IMR-90 (cell line): ENCODE data around the gene COPS7B. TPM values are rescaled to one million over a fixed set of nuclear protein-coding genes. Genes with fewer than 3 reads are reported as not detected.

Source experiments
- ATAC-seq: fragments of 200-7000 bp; cut with Tn5 transposase; 2 replicates; pipeline ENCODE4 v1.9.1; 2020; ENCODE audit warnings: low read depth, mild to moderate bottlenecking, moderate library complexity
- BruUV-seq: library from RNA; stranded (reverse); fragments of 400-500 nt; replicated peaks from 2 replicates; lab custom pipeline; 2021; lab: Mats Ljungman, UMichigan
- CTCF ChIA-PET: fragments of 300-600 bp; formaldehyde crosslinking; extraction: SDS; loops from one replicate; lab custom pipeline; 2021; ENCODE audit warnings: antibody characterized with exemption; lab: Yijun Ruan, JAX
- POLR2A ChIA-PET: fragments of 300-600 bp; sonication (Branson Sonifier 250); formaldehyde crosslinking; loops from one replicate; lab custom pipeline; 2022; ENCODE audit warnings: antibody characterized with exemption; ENCODE audit not compliant: unreplicated experiment; lab: Charles Lee
- DNase-seq: peaks from one replicate; pipeline ENCODE4 v3.0.0; 2013
- H2AFZ ChIP-seq: replicated peaks from 2 replicates; pipeline ENCODE3; 2013; ENCODE audit warnings: low read length, mild to moderate bottlenecking; ENCODE audit not compliant: poor library complexity
- H2AK5ac ChIP-seq: 2 replicates; pipeline ENCODE4 v1.6.1; 2013; ENCODE audit warnings: low read depth, low read length, inconsistent platforms
- H2AK9ac ChIP-seq: replicated peaks from 2 replicates; pipeline ENCODE3; 2013; ENCODE audit warnings: mild to moderate bottlenecking, low read depth, low read length, moderate library complexity; ENCODE audit not compliant: poor library complexity
- H2BK120ac ChIP-seq: 2 replicates; pipeline ENCODE4 v1.6.1; 2013; ENCODE audit warnings: low read depth, low read length, inconsistent platforms
- H2BK15ac ChIP-seq: 3 replicates; pipeline ENCODE4 v1.6.1; 2013; ENCODE audit warnings: low read depth, low read length, inconsistent platforms
- H2BK20ac ChIP-seq: 2 replicates; pipeline ENCODE4 v1.6.1; 2013; ENCODE audit warnings: low read depth, mild to moderate bottlenecking, inconsistent platforms, low read length, moderate library complexity
- H2BK5ac ChIP-seq: 2 replicates; pipeline ENCODE4 v1.6.1; 2013; ENCODE audit warnings: mild to moderate bottlenecking, low read depth, low read length, inconsistent platforms; ENCODE audit not compliant: poor library complexity, severe bottlenecking
- H3K14ac ChIP-seq: replicated peaks from 2 replicates; pipeline ENCODE4 v1.6.1; 2013; ENCODE audit warnings: low read depth, low read length, inconsistent platforms
- H3K18ac ChIP-seq: 2 replicates; pipeline ENCODE4 v1.6.1; 2013; ENCODE audit warnings: low read depth, low read length, control low read depth
- H3K23ac ChIP-seq: 2 replicates; pipeline ENCODE4 v1.6.1; 2013; ENCODE audit warnings: low read depth, low read length, inconsistent platforms
- H3K27ac ChIP-seq: 2 replicates; pipeline ENCODE4 v1.5.1; 2013; ENCODE audit warnings: mild to moderate bottlenecking, control low read depth, low read length; ENCODE audit not compliant: insufficient read depth
- H3K27me3 ChIP-seq: 2 replicates; pipeline ENCODE4 v1.6.1; 2013; ENCODE audit warnings: low read length; ENCODE audit not compliant: control insufficient read depth, insufficient read depth
- H3K36me3 ChIP-seq: 2 replicates; pipeline ENCODE4 v1.6.1; 2013; ENCODE audit warnings: low read length, mixed read lengths; ENCODE audit not compliant: control insufficient read depth, insufficient read depth
- H3K4ac ChIP-seq: 2 replicates; pipeline ENCODE4 v1.6.1; 2013; ENCODE audit warnings: low read depth, low read length, inconsistent platforms
- H3K4me1 ChIP-seq: 2 replicates; pipeline ENCODE4 v1.6.1; 2013; ENCODE audit warnings: low read length, mixed read lengths; ENCODE audit not compliant: control insufficient read depth, insufficient read depth
- H3K4me2 ChIP-seq: 2 replicates; pipeline ENCODE4 v1.6.1; 2013; ENCODE audit warnings: low read depth, mild to moderate bottlenecking, control low read depth, low read length, moderate library complexity
- H3K4me3 ChIP-seq: 2 replicates; pipeline ENCODE4 v1.5.1; 2013; ENCODE audit warnings: low read depth, mild to moderate bottlenecking, control low read depth, low read length, moderate library complexity; ENCODE audit not compliant: insufficient read depth
- H3K56ac ChIP-seq: 2 replicates; pipeline ENCODE4 v1.6.1; 2013; ENCODE audit warnings: low read length, inconsistent platforms; ENCODE audit not compliant: insufficient read depth; ENCODE audit errors: extremely low read depth
- H3K79me1 ChIP-seq, 2 experiments: 2 replicates each; pipeline ENCODE4 v1.6.1; 2013; ENCODE audit warnings: low read length in 2 of 2, inconsistent platforms in 1 of 2, low read depth in 1 of 2
- H3K9ac ChIP-seq: 2 replicates; pipeline ENCODE4 v1.6.1; 2013; ENCODE audit warnings: low read depth, low read length, control low read depth
- H3K9me1 ChIP-seq: 2 replicates; pipeline ENCODE4 v1.6.1; 2013; ENCODE audit warnings: low read length, inconsistent platforms; ENCODE audit not compliant: insufficient read depth
- H3K9me3 ChIP-seq: 2 replicates; pipeline ENCODE4 v1.6.1; 2013; ENCODE audit warnings: low read length; ENCODE audit not compliant: control insufficient read depth, insufficient read depth
- H4K20me1 ChIP-seq: 2 replicates; pipeline ENCODE4 v1.6.1; 2013; ENCODE audit warnings: low read length, inconsistent platforms; ENCODE audit not compliant: insufficient read depth
- H4K5ac ChIP-seq: 2 replicates; pipeline ENCODE4 v1.6.1; 2013; ENCODE audit warnings: mild to moderate bottlenecking, low read depth, low read length, control low read depth
- H4K8ac ChIP-seq, 2 experiments: 2 replicates each; pipeline ENCODE4 v1.6.1; 2013; ENCODE audit warnings: low read depth in 2 of 2, low read length in 2 of 2, control low read depth in 1 of 2, inconsistent platforms in 1 of 2
- H4K91ac ChIP-seq: 2 replicates; pipeline ENCODE4 v1.6.1; 2013; ENCODE audit warnings: low read depth, low read length, inconsistent platforms; ENCODE audit not compliant: insufficient read depth
- BHLHE40 ChIP-seq: fragments of 150-350 bp; IDR thresholded peaks from 2 replicates; pipeline ENCODE4 v1.6.1; 2016; ENCODE audit warnings: mild to moderate bottlenecking, low read depth, low read length
- CEBPB ChIP-seq: IDR thresholded peaks from 2 replicates; pipeline ENCODE4 v1.6.1; 2012; ENCODE audit warnings: low read depth, low read length, improper control_type of control experiment
- CHD1 ChIP-seq: IDR thresholded peaks from 2 replicates; pipeline ENCODE4 v1.6.1; 2012; ENCODE audit warnings: low read depth, low read length, improper control_type of control experiment
- FOS ChIP-seq: fragments of 150-350 bp; IDR thresholded peaks from 2 replicates; pipeline ENCODE4 v1.6.1; 2016; ENCODE audit warnings: low read depth, low read length
- MAFK ChIP-seq: IDR thresholded peaks from 2 replicates; pipeline ENCODE4 v1.6.1; 2012; ENCODE audit warnings: low read depth, low read length, improper control_type of control experiment
- MAZ ChIP-seq: IDR thresholded peaks from 2 replicates; pipeline ENCODE4 v1.6.1; 2012; ENCODE audit warnings: low read depth, mild to moderate bottlenecking, low read length, improper control_type of control experiment, moderate library complexity, borderline replicate concordance
- NFE2L2 ChIP-seq: fragments of 150-350 bp; IDR thresholded peaks from 2 replicates; pipeline ENCODE4 v1.6.1; 2016; ENCODE audit warnings: low read depth, mild to moderate bottlenecking, low read length
- POLR2A ChIP-seq: IDR thresholded peaks from 2 replicates; pipeline ENCODE4 v1.6.1; 2012; ENCODE audit warnings: mild to moderate bottlenecking, low read depth, low read length
- RAD21 ChIP-seq: IDR thresholded peaks from 2 replicates; pipeline ENCODE4 v1.6.1; 2012; ENCODE audit warnings: low read length, improper control_type of control experiment
- RCOR1 ChIP-seq: IDR thresholded peaks from 2 replicates; pipeline ENCODE4 v1.6.1; 2012; ENCODE audit warnings: mild to moderate bottlenecking, low read length, improper control_type of control experiment; ENCODE audit not compliant: insufficient replicate concordance
- RFX5 ChIP-seq: IDR thresholded peaks from 2 replicates; pipeline ENCODE4 v1.8.0; 2012; ENCODE audit warnings: low read depth, mild to moderate bottlenecking, low read length, moderate library complexity
- SMC3 ChIP-seq: fragments of 150-350 bp; IDR thresholded peaks from 2 replicates; pipeline ENCODE4 v1.6.1; 2016; ENCODE audit warnings: low read depth, mild to moderate bottlenecking, antibody characterized with exemption, low read length, moderate library complexity
- WGBS, 2 experiments: methylation state at CpG; one replicate each; pipeline versions ENCODE4 v1.1.5 to v1.1.7; 2013; ENCODE audit warnings: missing lambda C conversion rate in 2 of 2; ENCODE audit not compliant: insufficient read length in 1 of 2; ENCODE audit errors: extremely low coverage in 2 of 2; 5-methylcytosine and 5-hydroxymethylcytosine counted together
- dilution Hi-C: fragments of 300-500 bp; cut with HindIII; formaldehyde crosslinking; loops from one replicate; pipeline ENCODE4 v1.14.3; 2018; ENCODE audit warnings: low sequenced_read_pairs; ENCODE audit not compliant: unreplicated experiment
- in situ Hi-C: fragments of 300-500 bp; cut with MboI; formaldehyde crosslinking; loops from 3 replicates; pipeline ENCODE4 v1.14.3; 2019; ENCODE audit warnings: low sequenced_read_pairs, inconsistent platforms, mixed read lengths
- intact Hi-C: fragments of 100-400 bp; cut with micrococcal nuclease; formaldehyde crosslinking; loops from 2 replicates; pipeline ENCODE4 v1.10.0; 2022
- polyA plus RNA-seq, 3 experiments: library from polyadenylated mRNA; depleted of rRNA; stranded (reverse); fragments of >200 nt; gene quantifications; 2 replicates each; pipeline ENCODE4 v1.2.3, GENCODE V29; 2012; ENCODE audit warnings: low replicate concordance in 1 of 3
- total RNA-seq: library from RNA; depleted of rRNA; stranded (reverse); fragments of >200 nt; gene quantifications from 2 replicates; pipeline ENCODE4 v1.2.3, GENCODE V29; 2012
- TF ChIP-seq, protein P1 (sequence below): fragments of 150-350 bp; IDR thresholded peaks from 2 replicates; pipeline ENCODE4 v1.6.1; 2016; ENCODE audit warnings: low read depth, mild to moderate bottlenecking, low read length, moderate library complexity, borderline replicate concordance
- TF ChIP-seq, protein P2 (sequence below): conservative IDR thresholded peaks from 2 replicates; pipeline ENCODE4 v1.5.1; 2012; ENCODE audit warnings: mild to moderate bottlenecking, low read depth, low read length, improper control_type of control experiment
- TF ChIP-seq, protein P3 (sequence below): fragments of 150-350 bp; IDR thresholded peaks from 2 replicates; pipeline ENCODE4 v1.6.1; 2017; ENCODE audit warnings: mild to moderate bottlenecking, antibody characterized with exemption, low read length, low read depth

The COPS7B gene
- total and polyA plus RNA-seq, 2 of the 4 experiments (the other 2 are of a cell fraction): 23.1 to 54.1 TPM

DNA sequence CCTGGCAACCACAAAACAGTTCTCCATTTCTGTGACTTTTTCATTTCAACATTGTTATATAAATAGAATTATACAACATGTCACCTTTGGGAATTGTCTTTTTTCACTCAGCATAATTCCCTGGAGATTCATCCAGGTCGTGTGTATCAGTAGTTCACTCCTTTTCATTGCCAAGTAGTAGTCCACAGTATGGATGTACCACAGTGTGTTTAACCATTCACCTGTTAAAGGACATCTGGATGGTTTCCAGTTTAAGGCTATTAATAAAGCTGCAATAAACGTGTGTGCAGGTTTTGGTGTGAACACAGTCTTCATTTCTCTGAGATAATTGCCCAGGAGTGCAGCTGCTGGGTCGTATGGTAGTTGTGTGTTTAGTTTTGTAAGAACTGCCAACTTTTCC, 35.7 kb downstream of the COPS7B start:
- H3K4me1 ChIP-seq: no peaks in the 10 kb centered on the region
- no peak overlapping the region for H4K8ac ChIP-seq
- TF ChIP-seq RFX5 (no peak), MAZ (no peak), FOS (no peak), SMC3 (no peak), NFE2L2 (no peak), POLR2A (no peak), RCOR1 (no peak), CEBPB (no peak), MAFK (no peak), BHLHE40 (no peak), RAD21 (no peak), CHD1 (no peak)
- TF ChIP-seq, protein P1, sequence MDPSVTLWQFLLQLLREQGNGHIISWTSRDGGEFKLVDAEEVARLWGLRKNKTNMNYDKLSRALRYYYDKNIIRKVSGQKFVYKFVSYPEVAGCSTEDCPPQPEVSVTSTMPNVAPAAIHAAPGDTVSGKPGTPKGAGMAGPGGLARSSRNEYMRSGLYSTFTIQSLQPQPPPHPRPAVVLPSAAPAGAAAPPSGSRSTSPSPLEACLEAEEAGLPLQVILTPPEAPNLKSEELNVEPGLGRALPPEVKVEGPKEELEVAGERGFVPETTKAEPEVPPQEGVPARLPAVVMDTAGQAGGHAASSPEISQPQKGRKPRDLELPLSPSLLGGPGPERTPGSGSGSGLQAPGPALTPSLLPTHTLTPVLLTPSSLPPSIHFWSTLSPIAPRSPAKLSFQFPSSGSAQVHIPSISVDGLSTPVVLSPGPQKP: no peak
- TF ChIP-seq, protein P2, sequence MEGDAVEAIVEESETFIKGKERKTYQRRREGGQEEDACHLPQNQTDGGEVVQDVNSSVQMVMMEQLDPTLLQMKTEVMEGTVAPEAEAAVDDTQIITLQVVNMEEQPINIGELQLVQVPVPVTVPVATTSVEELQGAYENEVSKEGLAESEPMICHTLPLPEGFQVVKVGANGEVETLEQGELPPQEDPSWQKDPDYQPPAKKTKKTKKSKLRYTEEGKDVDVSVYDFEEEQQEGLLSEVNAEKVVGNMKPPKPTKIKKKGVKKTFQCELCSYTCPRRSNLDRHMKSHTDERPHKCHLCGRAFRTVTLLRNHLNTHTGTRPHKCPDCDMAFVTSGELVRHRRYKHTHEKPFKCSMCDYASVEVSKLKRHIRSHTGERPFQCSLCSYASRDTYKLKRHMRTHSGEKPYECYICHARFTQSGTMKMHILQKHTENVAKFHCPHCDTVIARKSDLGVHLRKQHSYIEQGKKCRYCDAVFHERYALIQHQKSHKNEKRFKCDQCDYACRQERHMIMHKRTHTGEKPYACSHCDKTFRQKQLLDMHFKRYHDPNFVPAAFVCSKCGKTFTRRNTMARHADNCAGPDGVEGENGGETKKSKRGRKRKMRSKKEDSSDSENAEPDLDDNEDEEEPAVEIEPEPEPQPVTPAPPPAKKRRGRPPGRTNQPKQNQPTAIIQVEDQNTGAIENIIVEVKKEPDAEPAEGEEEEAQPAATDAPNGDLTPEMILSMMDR: no peak
- TF ChIP-seq, protein P3, sequence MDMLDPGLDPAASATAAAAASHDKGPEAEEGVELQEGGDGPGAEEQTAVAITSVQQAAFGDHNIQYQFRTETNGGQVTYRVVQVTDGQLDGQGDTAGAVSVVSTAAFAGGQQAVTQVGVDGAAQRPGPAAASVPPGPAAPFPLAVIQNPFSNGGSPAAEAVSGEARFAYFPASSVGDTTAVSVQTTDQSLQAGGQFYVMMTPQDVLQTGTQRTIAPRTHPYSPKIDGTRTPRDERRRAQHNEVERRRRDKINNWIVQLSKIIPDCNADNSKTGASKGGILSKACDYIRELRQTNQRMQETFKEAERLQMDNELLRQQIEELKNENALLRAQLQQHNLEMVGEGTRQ: no peak
- no TSS peak for BruUV-seq
- H2AFZ ChIP-seq: no peak overlapping the region
- POLR2A ChIA-PET: no interaction called here
- no peak for DNase-seq
- no peaks in the 10 kb centered on the region for H3K79me1 ChIP-seq
- H3K36me3 ChIP-seq: no peaks in the 10 kb centered on the region
- no peak overlapping the region for H2BK120ac ChIP-seq
- H3K9ac ChIP-seq: no peak overlapping the region
- no peaks in the 10 kb centered on the region for H3K9me1 ChIP-seq
- peaks cover 3% of the 10 kb centered on the region for H3K27me3 ChIP-seq
- H3K14ac ChIP-seq: no peak overlapping the region
- intact Hi-C loops (no loop called here), dilution Hi-C loops (no loop called here), in situ Hi-C loops (no loop called here)
- H4K91ac ChIP-seq: no peak overlapping the region
- no peak overlapping the region for H2BK20ac ChIP-seq
- peaks cover 5% of the 10 kb centered on the region for H3K9me3 ChIP-seq
- H4K20me1 ChIP-seq: no peaks in the 10 kb centered on the region
- WGBS, 2 experiments: no CpG with 5 or more reads among the region's 3 CpGs
- no peak overlapping the region for H3K56ac ChIP-seq
- no peak overlapping the region for H3K4me3 ChIP-seq
- no peak overlapping the region for H3K4ac ChIP-seq
- no peak overlapping the region for H2BK15ac ChIP-seq
- no peak overlapping the region for H2AK9ac ChIP-seq
- H3K23ac ChIP-seq: no peak overlapping the region
- ATAC-seq: no peak
- CTCF ChIA-PET: no interaction called here
- H4K5ac ChIP-seq: no peak overlapping the region
- no peak overlapping the region for H3K18ac ChIP-seq
- no peak overlapping the region for H3K27ac ChIP-seq
- H3K4me2 ChIP-seq: no peak overlapping the region
- H2BK5ac ChIP-seq: no peak overlapping the region
- no peak overlapping the region for H2AK5ac ChIP-seq
